Effector memory CD8-positive, alpha-beta T cell (primary cell): ENCODE data around the gene LRRC4B.

Source experiments
- ATAC-seq: fragments of 150-1000 bp; cut with Tn5 transposase; replicated peaks from 2 replicates; pipeline ENCODE4 v1.10.0; 2021; ENCODE audit warnings: mild to moderate bottlenecking, moderate library complexity
- DNase-seq, 3 experiments: peaks; one replicate each; pipeline ENCODE4 v3.0.0; 2021
- H3K27ac Mint-ChIP-seq, 2 donors: one replicate each; pipeline ENCODE4 v1.8.0; 2022; ENCODE audit warnings: mild to moderate bottlenecking in 2 of 2, mixed read lengths in 2 of 2, moderate library complexity in 2 of 2
- H3K27me3 Mint-ChIP-seq, 2 donors: one replicate each; pipeline ENCODE4 v1.8.0; 2022; ENCODE audit warnings: mixed read lengths in 2 of 2
- H3K36me3 Mint-ChIP-seq: one replicate; pipeline ENCODE4 v1.8.0; 2022; ENCODE audit warnings: mild to moderate bottlenecking, moderate library complexity, mixed read lengths; ENCODE audit not compliant: insufficient read depth
- H3K4me1 Mint-ChIP-seq, 2 donors: one replicate each; pipeline ENCODE4 v1.8.0; 2022; ENCODE audit warnings: low read depth in 2 of 2, mixed read lengths in 2 of 2
- H3K4me3 Mint-ChIP-seq, 2 donors: one replicate each; pipeline ENCODE4 v1.8.0; 2022; ENCODE audit warnings: mild to moderate bottlenecking in 2 of 2, mixed read lengths in 2 of 2, moderate library complexity in 2 of 2
- H3K9me3 Mint-ChIP-seq, 2 donors: one replicate each; pipeline ENCODE4 v1.8.0; 2022; ENCODE audit warnings: mixed read lengths in 2 of 2

LRRC4B gene

DNA sequence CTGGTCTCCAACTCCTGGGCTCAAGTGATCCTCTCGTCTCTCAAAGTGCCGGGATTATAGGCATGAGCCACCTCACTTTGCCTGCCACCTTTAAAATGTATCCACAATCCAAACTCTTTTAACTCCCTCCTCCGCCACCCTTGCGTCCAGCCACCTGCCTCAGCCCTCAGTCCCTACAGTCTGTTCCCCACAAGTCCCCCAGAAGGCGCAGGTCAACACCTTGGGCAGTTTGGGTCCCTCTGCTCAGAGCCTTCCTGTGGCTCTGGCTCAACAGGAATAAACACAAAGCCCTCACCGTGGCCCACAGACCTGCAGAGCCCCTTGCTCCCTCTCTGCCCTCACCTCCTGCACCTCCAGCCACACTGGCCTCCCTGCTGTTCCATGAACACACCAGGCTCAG, 99.4 kb downstream of the LRRC4B start:
- Mint-ChIP-seq H3K4me3 (no peak overlapping the region), H3K9me3 (no peaks in the 10 kb centered on the region), H3K4me1 (no peaks in the 10 kb centered on the region), H3K27me3 (peaks cover 28 to 41% of the 10 kb centered on the region in 2 donors), H3K36me3 (no peaks in the 10 kb centered on the region), H3K27ac (no peak overlapping the region)
- DNase-seq (no peak), ATAC-seq (no peak)

DNA sequence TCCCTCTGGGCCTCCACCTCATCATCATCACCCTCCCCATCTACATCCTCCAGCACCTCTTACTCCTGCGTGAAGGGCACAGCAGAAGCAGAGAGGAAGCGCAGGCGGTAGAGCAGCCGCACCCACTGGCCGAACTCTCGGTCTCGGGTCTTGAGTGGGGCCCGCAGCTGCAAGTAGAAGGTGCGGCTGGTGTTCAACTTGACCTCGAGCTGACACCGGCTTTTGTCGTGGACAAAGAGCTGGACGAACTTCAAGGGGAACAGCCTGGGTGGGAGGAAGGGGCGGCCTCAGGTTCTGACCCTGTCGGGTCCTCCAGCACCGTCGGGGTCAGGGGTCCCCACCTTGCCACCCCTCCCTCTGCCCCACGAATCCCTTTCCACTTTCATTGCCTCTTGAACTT, 100.7 kb downstream of the LRRC4B start:
- ATAC-seq = no peak
- Mint-ChIP-seq H3K4me3 (no peak overlapping the region), H3K9me3 (no peaks in the 10 kb centered on the region), H3K36me3 (no peaks in the 10 kb centered on the region), H3K27ac (no peak overlapping the region), H3K27me3 (peaks cover 35 to 41% of the 10 kb centered on the region in 2 donors), H3K4me1 (no peaks in the 10 kb centered on the region)
- no peak for DNase-seq
